HUES64 (cell line): ENCODE results near the gene IPCEF1.

ENCODE experiments used
- H3K27ac ChIP-seq: 2 replicates; pipeline ENCODE4 v1.7.0; 2013; ENCODE audit warnings: low read depth, low read length, inconsistent platforms
- H3K27me3 ChIP-seq: 2 replicates; pipeline ENCODE4 v1.6.1; 2013; ENCODE audit warnings: mild to moderate bottlenecking, low read length; ENCODE audit not compliant: insufficient read depth
- H3K36me3 ChIP-seq: 2 replicates; pipeline ENCODE4 v1.6.1; 2013; ENCODE audit warnings: mild to moderate bottlenecking, low read length; ENCODE audit not compliant: insufficient read depth
- H3K4me1 ChIP-seq: 2 replicates; pipeline ENCODE4 v1.6.1; 2013; ENCODE audit warnings: mild to moderate bottlenecking, low read length, moderate library complexity; ENCODE audit not compliant: insufficient read depth
- H3K4me3 ChIP-seq: 2 replicates; pipeline ENCODE4 v1.5.1; 2013; ENCODE audit warnings: mild to moderate bottlenecking, low read length, moderate library complexity
- H3K9ac ChIP-seq: 2 replicates; pipeline ENCODE4 v1.6.1; 2013; ENCODE audit warnings: mild to moderate bottlenecking, low read depth, low read length
- H3K9me3 ChIP-seq: 2 replicates; pipeline ENCODE4 v1.6.1; 2013; ENCODE audit warnings: low read depth, low read length; ENCODE audit not compliant: insufficient read depth
- WGBS: fragments of 150-250, 120-280 bp; methylation state at CpG from one replicate; pipeline ENCODE4 v1.1.7; 2013; ENCODE audit warnings: missing lambda C conversion rate; 5-methylcytosine and 5-hydroxymethylcytosine counted together

IPCEF1 gene

DNA sequence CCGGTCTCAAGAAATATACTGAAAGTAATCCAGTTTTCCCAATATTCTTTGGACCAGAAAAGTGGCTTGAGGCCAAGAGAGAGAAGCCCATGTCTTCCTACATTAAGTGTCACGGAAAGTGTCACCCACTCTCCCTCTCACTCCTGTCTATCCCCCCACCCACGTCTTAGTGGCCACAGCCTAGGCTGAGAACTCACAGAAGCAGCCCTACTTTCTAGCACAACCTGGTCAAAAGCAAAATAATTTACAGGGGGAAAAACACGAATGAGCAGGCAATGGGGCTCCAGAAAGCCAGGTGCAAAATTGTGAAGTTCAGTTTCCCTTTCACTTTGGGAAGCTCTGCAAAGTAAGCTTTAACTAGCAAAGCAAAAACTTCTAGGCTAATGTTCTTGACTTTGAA lies 199.5 kb downstream of the IPCEF1 start:
- Histone ChIP-seq H3K4me1 (peaks cover 4% of the 10 kb centered on the region; the same call in 1 of the 2 replicates), H3K9ac (no peak overlapping the region), H3K36me3 (no peaks in the 10 kb centered on the region), H3K27me3 (no peaks in the 10 kb centered on the region), H3K27ac (no peak overlapping the region), H3K9me3 (peaks cover 10% of the 10 kb centered on the region), H3K4me3 (no peak overlapping the region)
- 90% methylated on average over 4 of the region's 4 CpGs for WGBS

- H3K9me3 ChIP-seq: peaks cover 10% of the 10 kb centered on the region
- H3K9ac ChIP-seq: no peak overlapping the region
- H3K4me1 ChIP-seq: peaks cover 4% of the 10 kb centered on the region; the same call in 1 of the 2 replicates
- no peak overlapping the region for H3K27ac ChIP-seq
- H3K27me3 ChIP-seq: no peaks in the 10 kb centered on the region
- WGBS: 73% methylated on average over 11 of the region's 11 CpGs
- H3K36me3 ChIP-seq: no peaks in the 10 kb centered on the region
- no peak overlapping the region for H3K4me3 ChIP-seq
These were observed 200.3 kb downstream of the IPCEF1 start for GRCh38 chr6:154156135-154156896.

DNA sequence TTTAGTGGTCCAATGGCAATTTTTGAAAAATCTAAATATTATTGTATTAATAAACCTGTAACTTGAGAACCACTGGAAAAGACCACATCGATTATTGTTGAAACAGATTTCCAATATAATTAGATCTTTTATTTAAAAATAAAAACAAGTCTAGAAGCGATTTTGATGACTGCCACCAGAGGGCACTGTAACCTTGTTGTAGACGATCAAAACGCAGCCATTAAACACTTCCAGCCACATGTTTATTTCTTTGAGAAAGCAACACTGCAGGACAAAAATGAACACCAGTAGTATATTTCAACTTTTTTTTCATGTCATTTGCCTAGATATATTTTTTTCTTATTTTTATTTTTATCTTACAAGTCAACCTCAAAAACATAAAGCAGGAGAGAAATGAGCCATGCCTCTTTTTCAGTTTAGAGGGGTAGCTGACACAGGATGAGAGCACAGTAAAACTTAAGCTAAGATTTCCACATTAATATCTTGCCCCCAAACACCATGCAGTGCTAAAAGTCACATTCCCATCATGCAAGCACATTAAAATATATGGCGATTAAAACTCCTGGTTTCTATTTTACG lies 202.1 kb downstream of the IPCEF1 start:
- H3K4me3 ChIP-seq: no peak overlapping the region
- H3K36me3 ChIP-seq: no peaks in the 10 kb centered on the region
- peaks cover 4% of the 10 kb centered on the region; the same call in 1 of the 2 replicates for H3K4me1 ChIP-seq
- no peak overlapping the region for H3K27ac ChIP-seq
- peaks cover 10% of the 10 kb centered on the region for H3K9me3 ChIP-seq
- 45% methylated on average over 5 of the region's 6 CpGs for WGBS
- no peaks in the 10 kb centered on the region for H3K27me3 ChIP-seq
- no peak overlapping the region for H3K9ac ChIP-seq

DNA sequence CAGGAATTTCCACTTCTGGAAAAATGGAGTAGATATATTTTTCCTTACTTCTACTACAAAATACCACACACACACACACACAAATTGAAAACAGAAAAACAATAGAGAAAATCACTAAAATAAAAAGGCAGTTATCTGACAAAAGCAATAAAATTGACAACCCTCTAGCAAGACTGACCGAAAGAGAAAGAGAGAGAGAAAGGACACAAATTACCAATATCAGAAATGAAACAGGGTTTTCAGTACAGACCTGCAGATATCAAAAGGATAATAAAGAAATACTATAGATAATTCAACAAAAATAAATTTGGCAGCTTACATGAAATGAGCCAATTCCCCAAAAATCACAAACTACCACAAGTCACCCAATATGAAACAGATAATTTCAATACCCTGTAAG lies 212.8 kb downstream of the IPCEF1 start:
- Histone ChIP-seq H3K9ac (no peak overlapping the region), H3K27me3 (no peaks in the 10 kb centered on the region), H3K36me3 (no peaks in the 10 kb centered on the region), H3K9me3 (no peaks in the 10 kb centered on the region), H3K27ac (no peak overlapping the region), H3K4me1 (peaks cover 6% of the 10 kb centered on the region; the same call in 1 of the 2 replicates), H3K4me3 (no peak overlapping the region)
- no CpG with 5 or more reads among the region's 1 CpG for WGBS

- Histone ChIP-seq H3K4me1 (peaks cover 6% of the 10 kb centered on the region; the same call in 1 of the 2 replicates), H3K9me3 (no peaks in the 10 kb centered on the region), H3K36me3 (no peaks in the 10 kb centered on the region), H3K4me3 (no peak overlapping the region), H3K9ac (no peak overlapping the region), H3K27ac (no peak overlapping the region), H3K27me3 (no peaks in the 10 kb centered on the region)
- 67% methylated on average over 2 of the region's 2 CpGs for WGBS
These were observed 215.9 kb downstream of the IPCEF1 start for GRCh38 chr6:154140743-154141142.

GRCh38 chr6:154139892-154140291 lies 216.7 kb downstream of the IPCEF1 start:
- H3K9me3 ChIP-seq: no peaks in the 10 kb centered on the region
- no peaks in the 10 kb centered on the region for H3K27me3 ChIP-seq
- H3K27ac ChIP-seq: no peak overlapping the region; the same call in 1 of the 2 replicates
- no peak overlapping the region for H3K9ac ChIP-seq
- H3K4me3 ChIP-seq: no peak overlapping the region
- 56% methylated on average over 6 of the region's 6 CpGs for WGBS
- no peaks in the 10 kb centered on the region for H3K36me3 ChIP-seq
- H3K4me1 ChIP-seq: peaks cover 6% of the 10 kb centered on the region; the same call in 1 of the 2 replicates

DNA sequence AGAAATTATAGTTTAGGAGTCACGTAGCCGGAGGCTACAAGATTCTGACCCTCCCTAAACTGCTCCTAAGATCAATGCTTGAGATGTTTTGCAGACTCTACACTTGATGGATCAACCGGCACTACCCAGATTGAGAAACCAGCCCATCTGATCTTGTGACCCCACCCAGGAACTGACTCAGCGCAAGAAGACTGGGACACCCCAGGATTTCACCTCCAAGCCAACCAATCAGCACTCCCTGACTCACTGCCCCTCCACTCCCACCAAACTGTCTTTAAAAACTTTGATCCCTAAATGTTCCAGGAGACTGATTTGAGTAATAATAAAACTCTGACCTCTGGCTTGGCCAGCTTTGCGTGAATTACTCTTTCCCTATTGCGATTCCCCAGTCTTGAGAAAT lies 217.8 kb downstream of the IPCEF1 start:
- Histone ChIP-seq H3K9me3 (no peaks in the 10 kb centered on the region), H3K36me3 (no peaks in the 10 kb centered on the region), H3K9ac (no peak overlapping the region), H3K27me3 (no peaks in the 10 kb centered on the region), H3K4me3 (no peak overlapping the region), H3K27ac (no peak overlapping the region), H3K4me1 (peaks cover 6% of the 10 kb centered on the region; the same call in 1 of the 2 replicates)
- WGBS: 97% methylated on average over 6 of the region's 6 CpGs

- Histone ChIP-seq H3K9me3 (no peaks in the 10 kb centered on the region), H3K27me3 (no peaks in the 10 kb centered on the region), H3K4me1 (peaks cover 3% of the 10 kb centered on the region; the same call in 1 of the 2 replicates), H3K9ac (no peak overlapping the region), H3K27ac (no peak overlapping the region), H3K4me3 (no peak overlapping the region), H3K36me3 (no peaks in the 10 kb centered on the region)
- 96% methylated on average over 8 of the region's 8 CpGs for WGBS
These were observed 222.0 kb downstream of the IPCEF1 start for GRCh38 chr6:154134471-154135147.

DNA sequence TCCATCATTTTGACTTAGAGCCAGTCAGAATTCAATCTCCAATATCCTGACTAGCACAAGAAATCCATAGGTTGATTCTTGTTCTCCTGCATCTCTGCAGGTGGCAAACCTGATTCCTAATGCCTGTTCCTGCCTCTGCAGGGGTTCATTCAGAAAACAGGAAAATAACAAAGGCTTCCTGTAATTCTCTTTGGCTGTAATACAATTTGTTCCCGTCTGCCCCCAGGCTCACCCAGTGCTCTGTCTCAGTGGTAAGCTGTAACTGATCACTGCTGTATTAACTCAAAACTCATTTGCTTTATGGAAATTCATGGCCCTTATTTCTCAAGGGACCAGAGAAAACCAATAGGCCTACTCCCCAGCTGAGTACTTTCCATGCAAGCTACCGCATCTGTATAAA lies 228.9 kb downstream of the IPCEF1 start:
- no peak overlapping the region for H3K4me3 ChIP-seq
- 11% methylated on average over 1 of the region's 2 CpGs for WGBS
- no peaks in the 10 kb centered on the region for H3K36me3 ChIP-seq
- no peak overlapping the region for H3K9ac ChIP-seq
- H3K9me3 ChIP-seq: peaks cover 10% of the 10 kb centered on the region
- no peaks in the 10 kb centered on the region for H3K27me3 ChIP-seq
- H3K27ac ChIP-seq: peak overlapping the region; percentile 60; the same call in 1 of the 2 replicates
- peaks cover 15% of the 10 kb centered on the region for H3K4me1 ChIP-seq

DNA sequence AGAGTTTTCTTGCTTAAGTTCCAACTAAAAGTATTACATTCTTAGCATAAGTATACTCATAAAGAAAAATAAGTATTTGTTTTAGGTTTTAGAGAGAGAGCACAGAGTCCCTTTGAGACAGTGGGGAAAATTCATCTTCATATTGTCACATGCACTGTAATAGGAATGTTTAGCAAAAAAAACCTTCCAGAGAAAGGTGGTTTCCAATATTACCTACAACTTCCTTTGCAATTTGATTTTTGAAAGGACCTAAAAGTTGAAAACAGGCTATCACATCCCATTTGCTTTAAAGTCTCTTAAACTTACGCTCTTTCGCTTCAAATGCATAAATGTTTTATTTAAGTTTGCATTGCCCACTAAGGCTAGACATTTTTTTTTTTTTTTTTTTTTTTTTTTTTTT lies 231.2 kb downstream of the IPCEF1 start:
- no peak overlapping the region for H3K27ac ChIP-seq
- 100% methylated on average over 1 of the region's 2 CpGs for WGBS

More for the DNA sequence above, 231.2 kb downstream of the IPCEF1 start:
- Histone ChIP-seq H3K4me1 (peaks cover 15% of the 10 kb centered on the region), H3K27me3 (no peaks in the 10 kb centered on the region), H3K9me3 (peaks cover 18% of the 10 kb centered on the region), H3K36me3 (no peaks in the 10 kb centered on the region), H3K4me3 (no peak overlapping the region), H3K9ac (no peak overlapping the region)
